HCT116 (cell line): ENCODE measurements around the gene TMEM14B.

Experiments used
- EGR1 ChIP-seq: IDR thresholded peaks from 2 replicates; pipeline ENCODE4 v1.6.1; 2012; ENCODE audit warnings: low read depth
- ELF1 ChIP-seq: IDR thresholded peaks from 2 replicates; pipeline ENCODE4 v1.6.1; 2012; ENCODE audit warnings: low read depth, borderline replicate concordance
- EZH2phosphoT487 ChIP-seq: fragments of 200-600 bp; IDR thresholded peaks from 2 replicates; pipeline ENCODE4 v1.6.1; 2018; ENCODE audit warnings: antibody characterized with exemption, borderline replicate concordance
- JUND ChIP-seq: IDR thresholded peaks from 2 replicates; pipeline ENCODE4 v1.6.1; 2012
- POLR2A ChIP-seq: IDR thresholded peaks from 2 replicates; pipeline ENCODE4 v1.7.0; 2011; ENCODE audit warnings: borderline replicate concordance; ENCODE audit not compliant: insufficient read depth, insufficient read length; ENCODE audit errors: extremely low read depth
- POLR2AphosphoS5 ChIP-seq: IDR thresholded peaks from 2 replicates; pipeline ENCODE4 v1.6.1; 2011; ENCODE audit warnings: mild to moderate bottlenecking, low read depth, low read length, moderate library complexity
- SP1 ChIP-seq: IDR thresholded peaks from 2 replicates; pipeline ENCODE4 v1.6.1; 2012; ENCODE audit warnings: low read depth
- SRF ChIP-seq: IDR thresholded peaks from 2 replicates; pipeline ENCODE4 v1.6.1; 2012; ENCODE audit warnings: low read depth
- YY1 ChIP-seq: IDR thresholded peaks from 2 replicates; pipeline ENCODE4 v1.6.1; 2011; ENCODE audit warnings: low read length, low read depth, moderate library complexity, mild to moderate bottlenecking; ENCODE audit not compliant: insufficient replicate concordance; ENCODE audit errors: extremely low read depth
- ZFX ChIP-seq: fragments of 450-650 bp; IDR thresholded peaks from 2 replicates; pipeline ENCODE4 v1.6.1; 2017
- TF ChIP-seq, protein P1 (sequence below): IDR thresholded peaks from 2 replicates; pipeline ENCODE4 v1.6.1; 2012
- TF ChIP-seq, protein P2 (sequence below), 3 experiments: fragments of 200-600 bp in 1 of 3; sonication (generic) in 1 of 3; IDR thresholded peaks in 2 of 3; conservative IDR thresholded peaks in 1 of 3; 2 replicates each; pipeline ENCODE4 v1.5.1; 2012 to 2017; ENCODE audit warnings: low read depth in 2 of 3, low read length in 2 of 3, antibody characterized with exemption in 1 of 3, borderline replicate concordance in 1 of 3, control low read depth in 1 of 3, mild to moderate bottlenecking in 1 of 3, mixed read lengths in 1 of 3, mixed run types in 1 of 3, moderate library complexity in 1 of 3; ENCODE audit not compliant: insufficient read depth in 1 of 3

DNA sequence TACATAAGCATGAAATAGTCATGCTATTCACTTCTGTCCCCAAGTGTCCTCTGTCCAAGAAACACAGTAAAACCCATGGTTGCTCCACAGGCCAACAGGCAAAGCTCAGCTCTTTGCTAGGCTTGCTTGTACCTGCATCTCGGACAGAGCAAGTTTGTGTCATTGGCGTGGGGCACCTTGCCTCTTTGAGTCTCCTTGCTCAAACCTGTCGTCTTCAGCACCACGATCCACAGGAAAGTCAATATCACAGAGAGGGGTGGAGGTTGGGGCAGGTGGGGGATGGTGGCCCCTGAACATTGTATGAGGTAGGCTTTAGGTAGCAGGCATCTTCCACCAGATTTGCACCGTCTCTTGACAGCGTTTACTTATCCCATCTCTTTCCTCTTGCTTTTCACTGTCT is 4.1 kb upstream of the TMEM14B start:
- no peak for TF ChIP-seq SP1
- TF ChIP-seq EZH2phosphoT487, result no peak
- TF ChIP-seq POLR2A, result no peak
- TF ChIP-seq, protein P1, sequence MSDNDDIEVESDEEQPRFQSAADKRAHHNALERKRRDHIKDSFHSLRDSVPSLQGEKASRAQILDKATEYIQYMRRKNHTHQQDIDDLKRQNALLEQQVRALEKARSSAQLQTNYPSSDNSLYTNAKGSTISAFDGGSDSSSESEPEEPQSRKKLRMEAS, result no peak
- TF ChIP-seq, protein P2, sequence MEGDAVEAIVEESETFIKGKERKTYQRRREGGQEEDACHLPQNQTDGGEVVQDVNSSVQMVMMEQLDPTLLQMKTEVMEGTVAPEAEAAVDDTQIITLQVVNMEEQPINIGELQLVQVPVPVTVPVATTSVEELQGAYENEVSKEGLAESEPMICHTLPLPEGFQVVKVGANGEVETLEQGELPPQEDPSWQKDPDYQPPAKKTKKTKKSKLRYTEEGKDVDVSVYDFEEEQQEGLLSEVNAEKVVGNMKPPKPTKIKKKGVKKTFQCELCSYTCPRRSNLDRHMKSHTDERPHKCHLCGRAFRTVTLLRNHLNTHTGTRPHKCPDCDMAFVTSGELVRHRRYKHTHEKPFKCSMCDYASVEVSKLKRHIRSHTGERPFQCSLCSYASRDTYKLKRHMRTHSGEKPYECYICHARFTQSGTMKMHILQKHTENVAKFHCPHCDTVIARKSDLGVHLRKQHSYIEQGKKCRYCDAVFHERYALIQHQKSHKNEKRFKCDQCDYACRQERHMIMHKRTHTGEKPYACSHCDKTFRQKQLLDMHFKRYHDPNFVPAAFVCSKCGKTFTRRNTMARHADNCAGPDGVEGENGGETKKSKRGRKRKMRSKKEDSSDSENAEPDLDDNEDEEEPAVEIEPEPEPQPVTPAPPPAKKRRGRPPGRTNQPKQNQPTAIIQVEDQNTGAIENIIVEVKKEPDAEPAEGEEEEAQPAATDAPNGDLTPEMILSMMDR (IDR thresholded peaks at IDR 0.05 in 2 of 3, conservative IDR thresholded peaks at IDR 0.05 in 1 of 3; ENCODE audit: borderline replicate concordance in 1 of 3, insufficient read depth in 1 of 3, low read depth in 2 of 3, low read length in 2 of 3), result no peak
- TF ChIP-seq JUND, result no peak
- TF ChIP-seq SRF, result no peak
- TF ChIP-seq ELF1, result no peak
- TF ChIP-seq EGR1, result no peak
- no peak for TF ChIP-seq POLR2AphosphoS5
- no peak for TF ChIP-seq ZFX
- no peak for TF ChIP-seq YY1
